K562 (cell line): Measurements from ENCODE around the gene TMEM89. TPM values are rescaled to one million over a fixed set of nuclear protein-coding genes. Genes with fewer than 3 reads are reported as not detected.

Experiments
- ATAC-seq: fragments of 200-7000 bp; cut with Tn5 transposase; 3 replicates; pipeline ENCODE4 v1.9.1; 2020; ENCODE audit warnings: moderate library complexity
- BruUV-seq: library from RNA; stranded (reverse); fragments of 400-500 nt; replicated peaks from 2 replicates; lab custom pipeline; 2021; lab: Mats Ljungman, UMichigan
- CTCF ChIA-PET: fragments of 300-600 bp; formaldehyde crosslinking; extraction: SDS; loops from one replicate; lab custom pipeline; 2021; ENCODE audit warnings: low intra/inter-chr PET ratio; lab: Yijun Ruan, JAX
- POLR2A ChIA-PET: fragments of 300-600, 350-650 bp; sonication (Branson Sonifier 250); formaldehyde crosslinking; extraction: SDS; loops from one replicate; lab custom pipeline; 2021; ENCODE audit warnings: antibody characterized with exemption, inconsistent platforms; lab: Yijun Ruan, JAX
- DNase-seq, 4 experiments: peaks; one replicate each; pipeline versions ENCODE4 v3.0.0 to v3.0.0-alpha.2; 2011 to 2018; ENCODE audit warnings: low spot score in 3 of 4, mixed read lengths in 3 of 4; ENCODE audit errors: extremely low read depth in 1 of 4
- FAIRE-seq: peaks from 2 replicates; lab custom pipeline; 2011; peaks lifted over from hg19 to GRCh38; lab: Jason Lieb, UNC
- H2AFZ ChIP-seq: 2 replicates; pipeline ENCODE4 v1.6.0; 2011; ENCODE audit warnings: low read depth, low read length, control low read depth, inconsistent platforms
- H3K27ac ChIP-seq: fragments of 200-600 bp; 3 replicates; pipeline ENCODE4 v1.8.0; 2011; ENCODE audit warnings: low read depth, mild to moderate bottlenecking, control low read depth, inconsistent platforms, low read length, moderate library complexity, mixed read lengths; ENCODE audit errors: extremely low read depth
- H3K27me3 ChIP-seq, 2 experiments: fragments of 300-600 bp in 1 of 2; 2 replicates in 1 of 2; 3 replicates in 1 of 2; pipeline versions ENCODE4 v1.6.0 to v1.8.0; 2011; ENCODE audit warnings: inconsistent platforms in 2 of 2, low read length in 2 of 2, mild to moderate bottlenecking in 1 of 2, mixed read lengths in 1 of 2, moderate library complexity in 1 of 2; ENCODE audit not compliant: control insufficient read depth in 2 of 2, insufficient read depth in 2 of 2
- H3K36me3 ChIP-seq: fragments of 300-600 bp; 3 replicates; pipeline ENCODE4 v1.8.0; 2011; ENCODE audit warnings: mild to moderate bottlenecking, low read length, inconsistent platforms; ENCODE audit not compliant: control insufficient read depth, insufficient read depth
- H3K4me1 ChIP-seq, 2 experiments: fragments of 200-600 bp in 1 of 2; replicated peaks in 1 of 2; 2 replicates in 1 of 2; 3 replicates in 1 of 2; pipeline versions ENCODE4 v1.5.1 to v1.8.0; 2011; ENCODE audit warnings: inconsistent platforms in 2 of 2, low read length in 2 of 2, mild to moderate bottlenecking in 1 of 2, mixed read lengths in 1 of 2, moderate library complexity in 1 of 2; ENCODE audit not compliant: control insufficient read depth in 2 of 2, insufficient read depth in 2 of 2
- H3K4me2 ChIP-seq: 2 replicates; pipeline ENCODE4 v1.6.1; 2011; ENCODE audit warnings: low read length, control low read depth, inconsistent platforms, mixed read lengths; ENCODE audit not compliant: insufficient read depth
- H3K4me3 ChIP-seq: fragments of 200-600 bp; sonication (generic), shearing (Covaris generic); 2 replicates; pipeline ENCODE4 v1.5.1; 2016; ENCODE audit warnings: control low read depth, inconsistent platforms
- H3K79me2 ChIP-seq: fragments of 200-600 bp; 3 replicates; pipeline ENCODE4 v1.8.0; 2011; ENCODE audit warnings: low read length, inconsistent platforms; ENCODE audit not compliant: control insufficient read depth, insufficient read depth
- H3K9ac ChIP-seq, 2 experiments: 2 replicates each; pipeline versions ENCODE4 v1.6.0 to v1.6.1; 2011; ENCODE audit warnings: low read depth in 2 of 2, low read length in 2 of 2, control low read depth in 1 of 2, inconsistent platforms in 1 of 2, mild to moderate bottlenecking in 1 of 2, mixed read lengths in 1 of 2; ENCODE audit not compliant: insufficient read depth in 1 of 2
- H3K9me1 ChIP-seq: one replicate; pipeline ENCODE4 v1.6.0; 2011; ENCODE audit warnings: inconsistent platforms, mild to moderate bottlenecking, low read length, moderate library complexity; ENCODE audit not compliant: control insufficient read depth, insufficient read depth
- H3K9me3 ChIP-seq: replicated peaks from 2 replicates; pipeline ENCODE4 v1.5.1; 2011; ENCODE audit warnings: low read depth, low read length, inconsistent platforms; ENCODE audit not compliant: control insufficient read depth, insufficient read depth
- H4K20me1 ChIP-seq: replicated peaks from 2 replicates; pipeline ENCODE4 v1.6.1; 2011; ENCODE audit warnings: low read length, inconsistent platforms, mixed read lengths; ENCODE audit not compliant: control insufficient read depth, insufficient read depth
- DDX20 ChIP-seq: fragments of 450-650 bp; IDR thresholded peaks from 2 replicates; pipeline ENCODE4 v1.6.1; 2016; ENCODE audit warnings: missing genetic modification characterization, low read depth, mild to moderate bottlenecking, missing compliant biosample characterization, moderate library complexity
- EHMT2 ChIP-seq: fragments of 450-650 bp; IDR thresholded peaks from 2 replicates; pipeline ENCODE4 v1.6.1; 2018; ENCODE audit warnings: antibody characterized with exemption
- HSF4 ChIP-seq: fragments of 250-450 bp; sonication (Bioruptor Pico); IDR thresholded peaks from 2 replicates; pipeline ENCODE4 v2.1.2; 2022; ENCODE audit warnings: mild to moderate bottlenecking, moderate library complexity, borderline replicate concordance
- JUND ChIP-seq, 2 experiments: IDR thresholded peaks; 2 replicates in 1 of 2; 3 replicates in 1 of 2; pipeline ENCODE4 v1.6.1; 2011; ENCODE audit warnings: borderline replicate concordance in 2 of 2, low read depth in 2 of 2, low read length in 2 of 2, improper control_type of control experiment in 1 of 2, missing biosample characterization in 1 of 2, missing genetic modification characterization in 1 of 2, missing genetic modification reagents in 1 of 2
- KAT2B ChIP-seq: IDR thresholded peaks from one replicate; pipeline ENCODE4 v1.6.1; 2012; ENCODE audit warnings: low read depth, mild to moderate bottlenecking, control low read depth, inconsistent platforms, low read length, moderate library complexity
- SMC3 ChIP-seq: conservative IDR thresholded peaks from 2 replicates; pipeline ENCODE4 v1.6.1; 2011; ENCODE audit warnings: low read depth, low read length, improper control_type of control experiment; ENCODE audit not compliant: insufficient read depth
- SRF ChIP-seq, 2 experiments: fragments of 250-450, 450-650 bp in 1 of 2; sonication (Bioruptor Pico) in 1 of 2; sonication (generic) in 1 of 2; formaldehyde crosslinking; IDR thresholded peaks; 2 replicates each; pipeline versions ENCODE4 v1.5.0 to v1.5.1; 2020 to 2022; ENCODE audit warnings: mild to moderate bottlenecking in 1 of 2, missing genetic modification reagents in 1 of 2
- ZNF121 ChIP-seq: sonication (generic); formaldehyde crosslinking; conservative IDR thresholded peaks from 2 replicates; pipeline ENCODE4 v1.8.0; 2022; ENCODE audit warnings: missing genetic modification reagents
- WGBS: fragments of 100-300 bp; shearing (Covaris generic); methylation state at CpG from one replicate; pipeline ENCODE4 v1.1.6; 2016; ENCODE audit warnings: low coverage, mixed read lengths; ENCODE audit not compliant: insufficient coverage; ENCODE audit errors: missing lambda C conversion rate; 5-methylcytosine and 5-hydroxymethylcytosine counted together
- in situ Hi-C: fragments of 300-500 bp; cut with MboI; formaldehyde crosslinking; loops from 4 replicates; pipeline ENCODE4 v1.15.0; 2018; ENCODE audit warnings: inconsistent platforms, mixed read lengths
- intact Hi-C: fragments of 100-400 bp; cut with micrococcal nuclease; formaldehyde crosslinking; loops from 2 replicates; pipeline ENCODE4 v1.14.2; 2022
- polyA plus RNA-seq, 8 experiments: library from polyadenylated mRNA; depleted of rRNA in 4 of 8; stranded (reverse) in 5 of 8; unstranded in 3 of 8; fragments of >200 nt; fragmentation: Nextera tagmentation in 2 of 8; fragmentation: Illumina TruSeq in 1 of 8; extraction: Ambion mirVana in 2 of 8; extraction: Trizol in 1 of 8; gene quantifications; 2 replicates each; pipeline versions ENCODE4 v1.2.1 to v1.2.3, GENCODE V29; 2011 to 2014; ENCODE audit warnings: inconsistent platforms in 1 of 8, missing spikeins in 1 of 8
- total RNA-seq, 7 experiments: library from RNA; depleted of rRNA in 6 of 7; stranded (reverse); fragments of >200 nt in 6 of 7; fragmentation: Illumina TruSeq in 2 of 7; extraction: Trizol in 2 of 7; gene quantifications; 2 replicates each; pipeline versions ENCODE4 v1.2.1 to v1.2.3, GENCODE V29; 2011 to 2021; ENCODE audit warnings: low replicate concordance in 1 of 7
- TF ChIP-seq, protein P1 (sequence below): fragments of 450-650 bp; IDR thresholded peaks from 2 replicates; pipeline ENCODE4 v1.6.1; 2016
- TF ChIP-seq, protein P2 (sequence below): fragments of 450-650 bp; IDR thresholded peaks from 2 replicates; pipeline ENCODE4 v1.6.1; 2018; ENCODE audit not compliant: partially characterized antibody
- TF ChIP-seq, protein P3 (sequence below), 3 experiments: fragments of 200-800 bp in 1 of 3; sonication (Bioruptor generic) in 1 of 3; sonication (generic) in 1 of 3; formaldehyde crosslinking in 1 of 3; IDR thresholded peaks; 2 replicates each; pipeline versions ENCODE4 v1.6.1 to v1.8.0; 2016 to 2022; ENCODE audit warnings: mild to moderate bottlenecking in 2 of 3, missing compliant biosample characterization in 2 of 3, missing genetic modification characterization in 2 of 3, missing genetic modification reagents in 1 of 3

Gene TMEM89
- total and polyA plus RNA-seq, 9 of the 15 experiments (the other 6 are each of a cell fraction or from before 2014, with no cell fraction given) = not detected

DNA sequence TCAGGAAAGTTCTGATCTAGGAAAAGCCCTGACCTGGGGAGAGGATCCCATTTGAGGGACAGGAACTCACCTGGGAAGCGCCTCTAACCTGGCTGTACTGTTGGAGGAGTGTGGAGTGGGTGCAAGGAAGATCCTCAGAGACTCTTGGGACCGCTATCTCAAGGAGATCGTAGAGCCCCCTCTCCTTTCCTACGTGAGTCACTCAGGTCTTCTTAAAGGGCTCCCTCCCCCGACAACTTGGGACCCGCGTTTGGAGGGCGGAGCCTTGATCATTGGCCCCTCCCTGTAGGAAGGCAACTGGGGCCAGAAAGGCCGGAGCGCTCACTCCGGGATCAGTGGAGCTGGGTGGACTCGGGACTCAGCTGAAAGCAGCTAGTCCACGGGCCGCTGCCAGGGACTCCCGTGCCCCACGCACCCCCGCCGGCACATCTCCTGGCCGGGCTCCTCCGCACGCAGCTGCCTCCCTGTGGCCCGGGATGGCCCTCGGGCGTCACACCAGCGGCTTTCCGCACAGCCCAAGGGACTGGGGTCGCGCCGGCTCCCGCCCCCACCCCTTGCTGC is 13.2 kb upstream of the TMEM89 start (continued):
- TF ChIP-seq JUND (IDR thresholded peaks at IDR 0.05; ENCODE audit: borderline replicate concordance, low read depth, low read length) (peak; percentile 72), JUND (tag; IDR thresholded peaks at IDR 0.05; ENCODE audit: borderline replicate concordance, low read depth, low read length) (peak; percentile 38; the same call in 1 of the 3 replicates), SRF (CRISPR knock-in tag; IDR thresholded peaks at IDR 0.05) (0 out of 4 replicates have a peak, but pooled peaks of 1 of the 2 experiments have one; percentile 30)
- TF ChIP-seq, protein P1, sequence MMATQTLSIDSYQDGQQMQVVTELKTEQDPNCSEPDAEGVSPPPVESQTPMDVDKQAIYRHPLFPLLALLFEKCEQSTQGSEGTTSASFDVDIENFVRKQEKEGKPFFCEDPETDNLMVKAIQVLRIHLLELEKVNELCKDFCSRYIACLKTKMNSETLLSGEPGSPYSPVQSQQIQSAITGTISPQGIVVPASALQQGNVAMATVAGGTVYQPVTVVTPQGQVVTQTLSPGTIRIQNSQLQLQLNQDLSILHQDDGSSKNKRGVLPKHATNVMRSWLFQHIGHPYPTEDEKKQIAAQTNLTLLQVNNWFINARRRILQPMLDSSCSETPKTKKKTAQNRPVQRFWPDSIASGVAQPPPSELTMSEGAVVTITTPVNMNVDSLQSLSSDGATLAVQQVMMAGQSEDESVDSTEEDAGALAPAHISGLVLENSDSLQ = 0 out of 2 replicates have a peak, but pooled peaks have one; percentile 15

DNA sequence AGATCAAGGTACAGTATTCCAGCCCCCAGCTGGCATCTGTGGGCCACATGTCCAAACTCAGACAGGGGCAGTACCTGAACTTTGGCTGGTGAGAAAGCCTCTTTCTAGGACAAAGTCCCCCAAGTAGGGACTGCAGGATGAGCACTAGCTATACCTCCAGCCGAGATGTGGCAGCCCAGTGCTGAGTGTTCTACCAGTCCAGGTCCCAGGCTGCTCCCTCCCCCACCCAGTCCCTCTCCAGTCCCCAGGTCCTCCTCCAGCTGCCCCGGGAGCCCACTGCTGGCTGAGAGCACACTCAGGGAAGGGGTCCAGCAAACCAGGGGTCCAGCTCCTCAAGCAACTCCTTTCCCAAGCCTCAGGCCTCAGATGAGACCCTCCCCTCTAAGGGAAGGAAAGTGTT is 12.2 kb upstream of the TMEM89 start:
- H3K4me1 ChIP-seq = peaks cover 6 to 32% of the 10 kb centered on the region in 2 experiments; a peak in 4 of 5 replicates
- intact Hi-C loops (no loop called here), in situ Hi-C loops (no loop called here)
- H4K20me1 ChIP-seq = no peaks in the 10 kb centered on the region
- WGBS = 90% methylated on average over 2 of the region's 2 CpGs
- H2AFZ ChIP-seq = no peak overlapping the region
- H3K79me2 ChIP-seq = peaks cover 11% of the 10 kb centered on the region
- BruUV-seq = no TSS peak
- H3K4me2 ChIP-seq = no peak overlapping the region; the same call in 1 of the 2 replicates
- POLR2A ChIA-PET = interaction anchor here (0.6 to 3.0 kb wide), 6 partner anchors 10 to 486 kb away, joined by 3 to 23 read pairs (median 6); partner anchors contain the start of gene TMEM89
- ATAC-seq (no peak), FAIRE-seq (no peak), DNase-seq (no peak)
- CTCF ChIA-PET = no interaction called here
- TF ChIP-seq KAT2B = no peak
- TF ChIP-seq SMC3 = no peak
- TF ChIP-seq HSF4 (CRISPR knock-in tag) = no peak
- no peak for TF ChIP-seq EHMT2
- TF ChIP-seq, protein P2, sequence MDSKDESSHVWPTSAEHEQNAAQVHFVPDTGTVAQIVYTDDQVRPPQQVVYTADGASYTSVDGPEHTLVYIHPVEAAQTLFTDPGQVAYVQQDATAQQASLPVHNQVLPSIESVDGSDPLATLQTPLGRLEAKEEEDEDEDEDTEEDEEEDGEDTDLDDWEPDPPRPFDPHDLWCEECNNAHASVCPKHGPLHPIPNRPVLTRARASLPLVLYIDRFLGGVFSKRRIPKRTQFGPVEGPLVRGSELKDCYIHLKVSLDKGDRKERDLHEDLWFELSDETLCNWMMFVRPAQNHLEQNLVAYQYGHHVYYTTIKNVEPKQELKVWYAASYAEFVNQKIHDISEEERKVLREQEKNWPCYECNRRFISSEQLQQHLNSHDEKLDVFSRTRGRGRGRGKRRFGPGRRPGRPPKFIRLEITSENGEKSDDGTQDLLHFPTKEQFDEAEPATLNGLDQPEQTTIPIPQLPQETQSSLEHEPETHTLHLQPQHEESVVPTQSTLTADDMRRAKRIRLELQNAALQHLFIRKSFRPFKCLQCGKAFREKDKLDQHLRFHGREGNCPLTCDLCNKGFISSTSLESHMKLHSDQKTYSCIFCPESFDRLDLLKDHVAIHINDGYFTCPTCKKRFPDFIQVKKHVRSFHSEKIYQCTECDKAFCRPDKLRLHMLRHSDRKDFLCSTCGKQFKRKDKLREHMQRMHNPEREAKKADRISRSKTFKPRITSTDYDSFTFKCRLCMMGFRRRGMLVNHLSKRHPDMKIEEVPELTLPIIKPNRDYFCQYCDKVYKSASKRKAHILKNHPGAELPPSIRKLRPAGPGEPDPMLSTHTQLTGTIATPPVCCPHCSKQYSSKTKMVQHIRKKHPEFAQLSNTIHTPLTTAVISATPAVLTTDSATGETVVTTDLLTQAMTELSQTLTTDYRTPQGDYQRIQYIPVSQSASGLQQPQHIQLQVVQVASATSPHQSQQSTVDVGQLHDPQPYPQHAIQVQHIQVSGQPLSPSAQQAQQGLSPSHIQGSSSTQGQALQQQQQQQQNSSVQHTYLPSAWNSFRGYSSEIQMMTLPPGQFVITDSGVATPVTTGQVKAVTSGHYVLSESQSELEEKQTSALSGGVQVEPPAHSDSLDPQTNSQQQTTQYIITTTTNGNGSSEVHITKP = no peak
- TF ChIP-seq ZNF121 = no peak
- TF ChIP-seq, protein P3, sequence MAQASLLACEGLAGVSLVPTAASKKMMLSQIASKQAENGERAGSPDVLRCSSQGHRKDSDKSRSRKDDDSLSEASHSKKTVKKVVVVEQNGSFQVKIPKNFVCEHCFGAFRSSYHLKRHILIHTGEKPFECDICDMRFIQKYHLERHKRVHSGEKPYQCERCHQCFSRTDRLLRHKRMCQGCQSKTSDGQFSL (CRISPR knock-in tag; IDR thresholded peaks at IDR 0.05) = no peak
- TF ChIP-seq, protein P3 (tag; IDR thresholded peaks at IDR 0.05) = no peak
- TF ChIP-seq DDX20 (tag) = no peak
- H3K27me3 ChIP-seq = no peaks in the 10 kb centered on the region
- H3K9me3 ChIP-seq = no peaks in the 10 kb centered on the region
- no peak overlapping the region; the same call in 2 of the 3 replicates for H3K27ac ChIP-seq
- H3K9ac ChIP-seq = peak overlapping the region; percentile 70 to 95; a peak in 1 of 4 replicates
- H3K36me3 ChIP-seq = peaks cover 43% of the 10 kb centered on the region; the same call in 1 of the 3 replicates
- peaks cover 4% of the 10 kb centered on the region for H3K9me1 ChIP-seq
- H3K4me3 ChIP-seq = no peak overlapping the region
